HG03521 (cell line): ENCODE measurements around the gene DTNA.
"Not testable (repeated sequence)": the region's sequence is repeated elsewhere in the genome, so short reads cannot be mapped to it uniquely, and the experiment has no call there.

Source experiments
- ATAC-seq: cut with Tn5 transposase; IDR thresholded peaks from one replicate; pipeline ENCODE4 v1.9.1; 2021; ENCODE audit warnings: mild to moderate bottlenecking, moderate library complexity; ENCODE audit not compliant: unreplicated experiment

Gene DTNA

GRCh38 chr18:34887881-34888580, 177.9 kb downstream of the DTNA start:
- no peak for ATAC-seq

DNA sequence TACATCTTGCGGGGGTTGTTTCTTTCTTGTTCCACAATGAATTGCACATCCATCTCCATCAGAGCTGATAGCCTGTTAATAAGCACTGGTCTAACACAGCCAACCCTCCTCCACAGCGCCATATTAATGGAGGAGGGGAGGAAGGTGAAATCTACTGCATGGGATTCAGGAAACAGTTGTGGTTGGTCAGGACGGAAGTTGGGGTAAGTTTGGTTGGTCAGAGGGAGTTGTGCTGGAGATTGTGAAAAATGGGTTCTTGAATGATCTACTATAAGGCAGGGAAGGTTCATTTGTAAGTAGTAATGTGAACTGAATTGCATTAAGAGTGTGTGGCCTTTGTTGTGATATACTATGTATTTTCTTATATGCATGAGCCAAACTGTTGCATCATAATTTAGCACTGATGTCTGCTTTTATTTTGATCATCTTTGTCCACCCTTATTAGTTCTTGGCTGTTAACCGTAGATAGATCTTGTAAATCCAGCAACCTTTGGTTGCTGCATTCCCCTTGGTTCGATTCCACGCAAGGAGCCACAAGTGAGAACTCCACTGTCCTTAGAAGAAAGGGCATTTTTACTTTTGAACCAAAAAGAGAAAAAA, 180.5 kb downstream of the DTNA start:
- ATAC-seq: no peak

- no peak for ATAC-seq
These were observed 182.3 kb downstream of the DTNA start for GRCh38 chr18:34892379-34892778.

GRCh38 chr18:34893239-34893638, 183.1 kb downstream of the DTNA start:
- ATAC-seq: no peak

GRCh38 chr18:34901299-34901698, 191.2 kb downstream of the DTNA start:
- no peak for ATAC-seq

- ATAC-seq: no peak
These were observed 194.9 kb downstream of the DTNA start for GRCh38 chr18:34904994-34905393.

DNA sequence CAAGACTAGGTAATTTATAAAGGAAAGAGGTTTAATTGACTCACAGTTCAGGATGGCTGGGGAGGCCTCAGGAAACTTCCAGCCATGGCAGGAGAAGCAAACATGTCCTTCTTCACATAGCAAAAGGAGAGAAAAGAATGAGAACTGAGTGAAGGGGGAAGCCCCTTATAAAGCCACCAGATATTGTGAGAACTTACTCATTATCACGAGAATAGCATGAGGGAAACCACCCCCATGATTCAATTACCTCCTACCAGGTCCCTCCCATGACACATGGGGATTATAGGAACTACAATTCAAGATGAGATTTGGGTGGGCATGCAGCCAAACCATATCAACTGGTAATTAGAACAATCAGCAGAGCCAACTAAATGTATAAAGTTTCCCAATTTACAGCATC, 196.9 kb downstream of the DTNA start:
- ATAC-seq: not testable (repeated sequence)

- ATAC-seq: no peak
These were observed 199.7 kb downstream of the DTNA start for GRCh38 chr18:34909637-34910364.

- no peak for ATAC-seq
These were observed 201.0 kb downstream of the DTNA start for GRCh38 chr18:34911081-34911480.

DNA sequence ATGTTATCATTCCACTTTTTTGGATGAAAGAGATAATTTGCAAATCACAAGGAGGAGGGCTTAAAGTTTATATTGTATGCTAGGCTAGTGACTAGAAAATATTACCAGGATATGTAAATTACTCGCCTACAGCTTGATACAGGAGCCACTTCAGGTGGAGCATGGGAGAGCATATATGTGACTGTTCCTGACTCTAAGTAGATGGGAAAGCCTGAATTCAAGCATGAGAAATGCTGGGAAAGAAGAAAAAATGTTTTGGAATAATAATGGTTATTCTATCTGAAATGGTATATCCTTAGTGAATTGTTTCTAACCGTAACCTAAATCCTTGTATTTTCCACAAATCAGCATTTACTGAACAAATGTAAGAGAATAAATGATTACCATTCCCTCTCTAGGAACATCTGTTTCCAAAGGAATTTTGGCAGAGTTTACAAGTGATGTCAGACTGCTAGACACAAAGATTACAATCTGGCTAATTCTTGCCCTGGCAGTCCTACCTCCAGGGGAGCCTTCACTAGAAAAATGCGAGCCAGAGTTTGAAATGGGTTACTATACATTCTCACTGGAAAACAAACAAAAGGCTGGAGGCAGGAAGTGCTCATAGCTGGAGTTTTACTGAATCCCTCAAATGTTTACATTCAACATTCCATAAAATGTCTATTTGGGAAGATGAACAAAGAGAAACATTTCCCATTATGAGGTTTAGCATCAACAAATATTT, 201.7 kb downstream of the DTNA start:
- no peak for ATAC-seq

- no peak for ATAC-seq
These were observed 204.0 kb downstream of the DTNA start for GRCh38 chr18:34913837-34914661.

GRCh38 chr18:34915046-34915445, 204.9 kb downstream of the DTNA start:
- ATAC-seq: no peak

GRCh38 chr18:34916539-34916938, 206.4 kb downstream of the DTNA start:
- not testable (repeated sequence) for ATAC-seq

- ATAC-seq: no peak
These were observed 208.8 kb downstream of the DTNA start for GRCh38 chr18:34918856-34919255.

GRCh38 chr18:34921226-34921625, 211.1 kb downstream of the DTNA start:
- no peak for ATAC-seq

GRCh38 chr18:34921811-34922385, 211.8 kb downstream of the DTNA start:
- no peak for ATAC-seq

DNA sequence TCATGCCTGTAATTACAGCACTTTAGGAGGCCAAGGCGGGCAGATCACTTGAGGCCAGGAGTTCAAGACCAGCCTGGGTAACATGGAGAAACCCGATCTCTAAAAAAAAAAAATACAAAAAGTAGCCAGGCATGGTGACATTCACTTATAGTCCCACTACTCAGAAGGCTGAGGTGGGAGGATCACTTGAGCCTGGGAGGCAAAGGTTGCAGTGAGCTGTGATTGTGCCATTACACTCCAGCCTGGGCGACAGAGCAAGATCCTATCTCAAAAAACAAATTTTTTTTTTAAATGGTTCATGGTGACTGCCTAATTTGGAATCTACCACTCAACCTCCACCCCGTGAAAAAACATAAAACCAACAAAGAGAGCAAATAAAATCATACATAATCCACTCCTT, 212.5 kb downstream of the DTNA start:
- ATAC-seq: not testable (repeated sequence)

DNA sequence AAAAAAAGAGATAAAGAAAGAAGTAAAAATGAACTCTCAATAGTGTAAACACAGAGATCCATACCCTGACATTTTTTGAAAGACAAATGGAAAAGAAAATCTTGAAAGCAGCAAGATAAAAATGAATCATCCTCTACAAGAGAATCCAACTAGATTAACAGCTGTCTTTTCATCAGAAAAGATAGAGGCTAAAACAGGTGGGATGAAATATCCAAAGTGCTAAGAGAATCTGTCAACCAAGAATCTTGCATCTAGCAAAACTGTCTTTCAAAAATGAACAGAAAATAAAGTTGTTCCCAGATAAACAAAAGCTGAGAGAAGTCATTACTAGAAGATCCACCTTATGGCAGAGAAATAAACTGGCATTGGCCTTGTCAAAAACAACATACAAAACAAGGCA, 213.8 kb downstream of the DTNA start:
- ATAC-seq: no peak

- no peak for ATAC-seq
These were observed 216.6 kb downstream of the DTNA start for GRCh38 chr18:34926683-34927082.

DNA sequence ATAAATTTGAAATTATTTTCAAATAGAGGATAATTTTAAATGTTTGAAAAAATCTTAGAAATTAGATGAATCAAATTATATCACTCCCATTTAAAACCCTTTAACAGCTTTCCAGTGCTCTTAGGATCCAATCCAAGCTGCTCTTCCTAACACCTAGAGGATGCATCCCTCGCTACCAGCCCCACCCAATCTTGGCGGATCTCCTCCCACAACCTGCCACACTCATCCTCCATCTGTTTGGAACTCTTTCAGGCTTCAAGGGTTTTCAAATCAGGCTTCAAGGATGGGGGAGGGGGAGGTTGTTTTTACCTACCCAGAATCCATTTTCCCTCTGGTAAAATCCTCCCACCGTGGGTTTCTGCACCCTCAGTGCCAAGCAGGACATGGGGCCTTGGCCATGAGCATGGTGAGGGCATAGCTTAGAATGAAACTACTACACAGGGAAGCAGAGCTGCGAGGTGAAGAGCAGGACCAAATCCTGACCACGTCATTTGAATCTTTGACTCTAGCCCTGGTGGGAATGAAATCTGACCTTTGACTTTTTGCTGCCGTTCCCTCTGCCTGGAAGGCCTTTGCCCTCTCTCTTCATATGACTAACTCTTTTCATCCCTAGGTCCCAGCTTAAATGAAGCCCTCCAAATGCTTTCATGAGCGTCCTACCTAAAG, 218.1 kb downstream of the DTNA start:
- no peak for ATAC-seq
